ENCODE measurements around the gene LARP1. TPM values are rescaled to one million over a fixed set of nuclear protein-coding genes. Genes with fewer than 3 reads are reported as not detected.

The LARP1 gene
- total and polyA plus RNA-seq, 4 donors: 26.0 to 74.1 (median 32.6) TPM

GRCh38 chr5:154800582-154800981 is 45.4 kb downstream of the LARP1 start:
- H3K4me3 ChIP-seq (ENCODE audit: low read depth in 1 of 3, low read length in 3 of 3): no peak overlapping the region
- no peak overlapping the region for H3K9ac ChIP-seq (ENCODE audit: low read depth in 1 of 2, low read length in 2 of 2)
- peaks cover 24 to 76% (median 67%) of the 10 kb centered on the region in 4 donors for H3K36me3 ChIP-seq (ENCODE audit: control insufficient read depth in 4 of 4, insufficient read depth in 3 of 4, low read depth in 1 of 4, low read length in 3 of 4)
- no peak for DNase-seq (ENCODE audit: low spot score)
- H3K9me3 ChIP-seq (ENCODE audit: control insufficient read depth in 4 of 4, low read length in 3 of 4): no peaks in the 10 kb centered on the region
- TF ChIP-seq RXRA (IDR thresholded peaks at IDR 0.05): no peak
- TF ChIP-seq YY1 (IDR thresholded peaks at IDR 0.05): no peak
- no peak for TF ChIP-seq NR2F2 (IDR thresholded peaks at IDR 0.05)
- TF ChIP-seq FOXA1 (IDR thresholded peaks at IDR 0.05): no peak
- no peak for TF ChIP-seq TAF1 (conservative IDR thresholded peaks at IDR 0.05)
- TF ChIP-seq CTCF (IDR thresholded peaks at IDR 0.05; ENCODE audit: low read depth, low read length, missing input control): no peak
- no peak for TF ChIP-seq FOXA2 (IDR thresholded peaks at IDR 0.05)
- TF ChIP-seq RAD21 (IDR thresholded peaks at IDR 0.05): no peak
- TF ChIP-seq REST (IDR thresholded peaks at IDR 0.05): no peak
- no peak for TF ChIP-seq JUND (IDR thresholded peaks at IDR 0.05)
- H3K27me3 ChIP-seq (ENCODE audit: control insufficient read depth in 4 of 4, insufficient read depth in 4 of 4, low read length in 3 of 4): no peaks in the 10 kb centered on the region
- no peaks in the 10 kb centered on the region for H3K4me1 ChIP-seq (ENCODE audit: control insufficient read depth in 4 of 4, insufficient read depth in 4 of 4, low read length in 3 of 4)
- H3K27ac ChIP-seq (ENCODE audit: low read depth in 1 of 2, low read length in 2 of 2): no peak overlapping the region

- Histone ChIP-seq H3K9me3 (ENCODE audit: control insufficient read depth in 4 of 4, low read length in 3 of 4) (no peaks in the 10 kb centered on the region), H3K36me3 (ENCODE audit: control insufficient read depth in 4 of 4, insufficient read depth in 3 of 4, low read depth in 1 of 4, low read length in 3 of 4) (peaks cover 24 to 81% (median 72%) of the 10 kb centered on the region in 4 donors), H3K27ac (ENCODE audit: low read depth in 1 of 2, low read length in 2 of 2) (no peak overlapping the region), H3K9ac (ENCODE audit: low read depth in 1 of 2, low read length in 2 of 2) (no peak overlapping the region), H3K4me3 (ENCODE audit: low read depth in 1 of 3, low read length in 3 of 3) (no peak overlapping the region), H3K4me1 (ENCODE audit: control insufficient read depth in 4 of 4, insufficient read depth in 4 of 4, low read length in 3 of 4) (no peaks in the 10 kb centered on the region), H3K27me3 (ENCODE audit: control insufficient read depth in 4 of 4, insufficient read depth in 4 of 4, low read length in 3 of 4) (no peaks in the 10 kb centered on the region)
- no peak for DNase-seq (ENCODE audit: low spot score)
- TF ChIP-seq MAX (IDR thresholded peaks at IDR 0.05) (no peak), FOXA1 (IDR thresholded peaks at IDR 0.05) (no peak), TAF1 (conservative IDR thresholded peaks at IDR 0.05) (no peak), RXRA (IDR thresholded peaks at IDR 0.05) (no peak), YY1 (IDR thresholded peaks at IDR 0.05) (no peak)
- WGBS: 95% methylated on average over 3 of the region's 3 CpGs
Measured at GRCh38 chr5:154801083-154801482, 45.9 kb downstream of the LARP1 start.

- H3K27me3 ChIP-seq (ENCODE audit: control insufficient read depth in 4 of 4, insufficient read depth in 4 of 4, low read length in 3 of 4): no peaks in the 10 kb centered on the region
- H3K9ac ChIP-seq (ENCODE audit: low read depth in 1 of 2, low read length in 2 of 2): no peak overlapping the region
- no peaks in the 10 kb centered on the region for H3K4me1 ChIP-seq (ENCODE audit: control insufficient read depth in 4 of 4, insufficient read depth in 4 of 4, low read length in 3 of 4)
- WGBS: 98% methylated on average over 9 of the region's 9 CpGs
- no peak overlapping the region for H3K27ac ChIP-seq (ENCODE audit: low read depth in 1 of 2, low read length in 2 of 2)
- TF ChIP-seq HNF4A (conservative IDR thresholded peaks at IDR 0.05) (no peak), CTCF (IDR thresholded peaks at IDR 0.05; ENCODE audit: low read depth, low read length, missing input control) (no peak), YY1 (IDR thresholded peaks at IDR 0.05) (no peak), GABPA (IDR thresholded peaks at IDR 0.05 in 1 of 2, conservative IDR thresholded peaks at IDR 0.05 in 1 of 2) (no peak), RAD21 (IDR thresholded peaks at IDR 0.05) (no peak), SP1 (IDR thresholded peaks at IDR 0.05) (no peak), ATF3 (IDR thresholded peaks at IDR 0.05) (no peak), EGR1 (IDR thresholded peaks at IDR 0.05; ENCODE audit: low read depth in 2 of 2) (no peak), FOXA2 (IDR thresholded peaks at IDR 0.05) (no peak), JUND (IDR thresholded peaks at IDR 0.05) (no peak), FOXA1 (IDR thresholded peaks at IDR 0.05) (no peak), MAX (IDR thresholded peaks at IDR 0.05) (no peak), NR2F2 (IDR thresholded peaks at IDR 0.05) (no peak), RXRA (IDR thresholded peaks at IDR 0.05) (no peak), ZBTB33 (IDR thresholded peaks at IDR 0.05) (no peak), TAF1 (conservative IDR thresholded peaks at IDR 0.05) (no peak)
- no peaks in the 10 kb centered on the region for H3K9me3 ChIP-seq (ENCODE audit: control insufficient read depth in 4 of 4, low read length in 3 of 4)
- no peak overlapping the region for H3K4me3 ChIP-seq (ENCODE audit: low read depth in 1 of 3, low read length in 3 of 3)
- no peak for DNase-seq (ENCODE audit: low spot score)
- peaks cover 24 to 85% (median 78%) of the 10 kb centered on the region in 4 donors for H3K36me3 ChIP-seq (ENCODE audit: control insufficient read depth in 4 of 4, insufficient read depth in 3 of 4, low read depth in 1 of 4, low read length in 3 of 4)
Measured at GRCh38 chr5:154802050-154802449, 46.9 kb downstream of the LARP1 start.

All from liver (tissue), 9 donors.